ENCODE data around the gene DPY19L1.
"Not testable (repeated sequence)": the region's sequence is repeated elsewhere in the genome, so short reads cannot be mapped to it uniquely, and the experiment has no call there.

The DPY19L1 gene

GRCh38 chr7:35037211-35037525, at the start of gene DPY19L1:
TSS of gene DPY19L1 (minus strand) at chr7:35037485. CDS start at chr7:35037394, 91 bp downstream.
- no peak for DNase-seq

GRCh38 chr7:35079517-35079916, 42.2 kb upstream of the DPY19L1 start:
- not testable (repeated sequence) for DNase-seq

- DNase-seq, result not testable (repeated sequence)
Measured at GRCh38 chr7:35074008-35074407, 36.7 kb upstream of the DPY19L1 start.

GRCh38 chr7:35072950-35073827, 35.9 kb upstream of the DPY19L1 start:
- DNase-seq, result peak; percentile 9

- DNase-seq, result not testable (repeated sequence)
Measured at GRCh38 chr7:35069084-35069483, 31.8 kb upstream of the DPY19L1 start.

- DNase-seq, result not testable (repeated sequence)
Measured at GRCh38 chr7:35065382-35065781, 28.1 kb upstream of the DPY19L1 start.

- DNase-seq, result not testable (repeated sequence)
Measured at GRCh38 chr7:35058571-35058970, 21.3 kb upstream of the DPY19L1 start.

- not testable (repeated sequence) for DNase-seq
Measured at GRCh38 chr7:35057505-35058451, 20.5 kb upstream of the DPY19L1 start.

GRCh38 chr7:35055733-35056132, 18.4 kb upstream of the DPY19L1 start:
- not testable (repeated sequence) for DNase-seq

- not testable (repeated sequence) for DNase-seq
Measured at GRCh38 chr7:35053488-35054175, 16.3 kb upstream of the DPY19L1 start.

GRCh38 chr7:35048390-35048789, 11.1 kb upstream of the DPY19L1 start:
- not testable (repeated sequence) for DNase-seq

- not testable (repeated sequence) for DNase-seq
Measured at GRCh38 chr7:35047912-35048305, 10.6 kb upstream of the DPY19L1 start.

GRCh38 chr7:35047263-35047911, 10.1 kb upstream of the DPY19L1 start:
- not testable (repeated sequence) for DNase-seq

GRCh38 chr7:35043301-35043700, 6.0 kb upstream of the DPY19L1 start:
- DNase-seq, result not testable (repeated sequence)

- DNase-seq, result no peak
Measured at GRCh38 chr7:35040906-35041305, 3.6 kb upstream of the DPY19L1 start.

GRCh38 chr7:35039343-35039742, 2.1 kb upstream of the DPY19L1 start:
- no peak for DNase-seq

GRCh38 chr7:35038354-35038753, 1.1 kb upstream of the DPY19L1 start:
- no peak for DNase-seq

- DNase-seq, result peak; percentile 92
Measured at GRCh38 chr7:35037526-35038341, 449 bp upstream of the DPY19L1 start.

- DNase-seq, result peak; percentile 37
Measured at GRCh38 chr7:35036361-35037171, 719 bp downstream of the DPY19L1 start.

- DNase-seq, result peak; percentile 35
Measured at GRCh38 chr7:35035511-35035961, 1.7 kb downstream of the DPY19L1 start.

All from COR-L47 (cell line).